LNCaP clone FGC (cell line): ENCODE measurements around the gene LTBP2.

ENCODE experiments used
- DNase-seq: peaks from one replicate; pipeline ENCODE4 v3.0.0-alpha.2; 2011; ENCODE audit warnings: low read depth
- H3K4me3 ChIP-seq: 2 replicates; pipeline ENCODE4 v1.5.1; 2011; ENCODE audit warnings: mild to moderate bottlenecking, low read depth, low read length, control low read depth
- CTCF ChIP-seq: IDR thresholded peaks from 2 replicates; pipeline ENCODE4 v1.5.1; 2012; ENCODE audit warnings: mild to moderate bottlenecking; ENCODE audit not compliant: control insufficient read depth, insufficient read depth; ENCODE audit errors: extremely low read depth

The LTBP2 gene

GRCh38 chr14:74611650-74612349, at the start of gene LTBP2:
LTBP2 (minus strand) TSS chr14:74612237; CDS start chr14:74611944, 293 bp downstream.
- no peak for TF ChIP-seq CTCF
- no peak for DNase-seq
- H3K4me3 ChIP-seq = peak within 1 kb of the TSS; percentile 52

GRCh38 chr14:74660863-74661262, 48.8 kb upstream of the LTBP2 start:
- DNase-seq = no peak
- no peak for TF ChIP-seq CTCF

GRCh38 chr14:74660167-74660566, 48.1 kb upstream of the LTBP2 start:
- no peak for TF ChIP-seq CTCF
- H3K4me3 ChIP-seq = no peak overlapping the region
- no peak for DNase-seq

More at GRCh38 chr14:74660863-74661262, 48.8 kb upstream of the LTBP2 start:
- no peak overlapping the region for H3K4me3 ChIP-seq

GRCh38 chr14:74658535-74659131, 46.6 kb upstream of the LTBP2 start:
- no peak for TF ChIP-seq CTCF
- DNase-seq = no peak
- no peak overlapping the region for H3K4me3 ChIP-seq

- no peak overlapping the region for H3K4me3 ChIP-seq
- no peak for DNase-seq
- no peak for TF ChIP-seq CTCF
These were observed 44.9 kb upstream of the LTBP2 start for GRCh38 chr14:74656964-74657363.

GRCh38 chr14:74655599-74656395, 43.8 kb upstream of the LTBP2 start:
- no peak overlapping the region for H3K4me3 ChIP-seq
- TF ChIP-seq CTCF = no peak
- DNase-seq = no peak
